HepG2 (cell line): ENCODE results near the gene RAD17. TPM values are rescaled to one million over a fixed set of nuclear protein-coding genes. Genes with fewer than 3 reads are reported as not detected.
A peak's percentile ranks its signal among the peaks of the same experiment; 100 is the strongest.

ENCODE experiments used
- ARID3A ChIP-seq: IDR thresholded peaks from 2 replicates; pipeline ENCODE4 v1.6.1; 2012; ENCODE audit warnings: low read depth, low read length, improper control_type of control experiment
- ATF7 ChIP-seq, 2 experiments: fragments of 450-650 bp in 1 of 2; sonication (generic) in 1 of 2; formaldehyde crosslinking in 1 of 2; IDR thresholded peaks; 2 replicates each; pipeline versions ENCODE4 v1.4.0 to v1.6.1; 2016 to 2020; ENCODE audit warnings: antibody characterized with exemption in 1 of 2, mild to moderate bottlenecking in 1 of 2, missing genetic modification reagents in 1 of 2
- CREB3 ChIP-seq: sonication (generic); formaldehyde crosslinking; IDR thresholded peaks from 2 replicates; pipeline ENCODE4 v1.5.0; 2020; ENCODE audit warnings: missing genetic modification reagents
- GABPA ChIP-seq, 2 experiments: IDR thresholded peaks; 2 replicates each; pipeline ENCODE4 v1.6.1; 2011 to 2016; ENCODE audit warnings: low read depth in 2 of 2, low read length in 1 of 2, missing biosample characterization in 1 of 2, missing genetic modification characterization in 1 of 2
- MAX ChIP-seq: IDR thresholded peaks from 2 replicates; pipeline ENCODE4 v1.6.1; 2012; ENCODE audit warnings: inconsistent platforms
- POLR2A ChIP-seq, 2 experiments: IDR thresholded peaks; 2 replicates each; pipeline ENCODE4 v1.6.1; 2011; ENCODE audit warnings: low read depth in 2 of 2, low read length in 2 of 2, mild to moderate bottlenecking in 1 of 2, moderate library complexity in 1 of 2; ENCODE audit not compliant: insufficient read depth in 1 of 2
- TMF1 ChIP-seq: sonication (generic); formaldehyde crosslinking; IDR thresholded peaks from 2 replicates; pipeline ENCODE4 v1.8.1; 2022; ENCODE audit warnings: low read depth, missing genetic modification reagents
- USF2 ChIP-seq, 2 experiments: sonication (generic) in 1 of 2; formaldehyde crosslinking in 1 of 2; IDR thresholded peaks; 2 replicates each; pipeline versions ENCODE4 v1.5.1 to v1.6.1; 2011 to 2020; ENCODE audit warnings: borderline replicate concordance in 1 of 2, low read depth in 1 of 2, low read length in 1 of 2, mild to moderate bottlenecking in 1 of 2, missing genetic modification reagents in 1 of 2, moderate library complexity in 1 of 2
- ZKSCAN5 ChIP-seq: sonication (generic); formaldehyde crosslinking; IDR thresholded peaks from 2 replicates; pipeline ENCODE4 v1.5.1; 2020; ENCODE audit warnings: mild to moderate bottlenecking, missing genetic modification reagents
- ZNF460 ChIP-seq: sonication (generic); formaldehyde crosslinking; IDR thresholded peaks from 2 replicates; pipeline ENCODE4 v1.5.1; 2020; ENCODE audit warnings: missing genetic modification reagents, mild to moderate bottlenecking, borderline replicate concordance
- ZNF609 ChIP-seq: sonication (generic); formaldehyde crosslinking; IDR thresholded peaks from 2 replicates; pipeline ENCODE4 v1.4.0; 2020; ENCODE audit warnings: mild to moderate bottlenecking, missing genetic modification reagents, borderline replicate concordance
- ZNF720 ChIP-seq: sonication (generic); formaldehyde crosslinking; IDR thresholded peaks from 2 replicates; pipeline ENCODE4 v1.4.0; 2020; ENCODE audit warnings: missing genetic modification reagents
- ZNF891 ChIP-seq: sonication (generic); formaldehyde crosslinking; IDR thresholded peaks from 2 replicates; pipeline ENCODE4 v1.5.0; 2020; ENCODE audit warnings: mild to moderate bottlenecking, missing genetic modification reagents
- polyA plus RNA-seq, 8 experiments: library from polyadenylated mRNA; depleted of rRNA in 3 of 8; stranded (reverse) in 7 of 8; unstranded in 1 of 8; fragments of >200 nt; fragmentation: Illumina TruSeq in 4 of 8; extraction: Trizol in 4 of 8; gene quantifications; 2 replicates each; pipeline versions ENCODE4 v1.2.1 to v1.2.3, GENCODE V29; 2011 to 2016; ENCODE audit warnings: low read depth in 4 of 8, missing spikeins in 1 of 8, mixed read lengths in 1 of 8; ENCODE audit not compliant: insufficient read depth in 1 of 8
- total RNA-seq, 5 experiments: library from RNA; depleted of rRNA; stranded (reverse); fragments of >200 nt; fragmentation: Illumina TruSeq; extraction: Trizol; gene quantifications; 2 replicates each; pipeline ENCODE4 v1.2.3, GENCODE V29; 2016; ENCODE audit warnings: low read depth in 1 of 5

Gene RAD17
- total and polyA plus RNA-seq, 2 of the 13 experiments (the other 11 are each of a cell fraction or from before 2014, with no cell fraction given) = 24.0 to 25.9 TPM

- TF ChIP-seq ARID3A (no peak), USF2 (IDR thresholded peaks at IDR 0.05; ENCODE audit: low read depth, low read length) (peak; percentile 57; the same call in 1 of the 2 replicates), USF2 (CRISPR knock-in tag; IDR thresholded peaks at IDR 0.05; ENCODE audit: borderline replicate concordance) (peak; percentile 86; the same call in 1 of the 2 replicates), ZNF609 (peak; percentile 69; the same call in 1 of the 2 replicates), GABPA (IDR thresholded peaks at IDR 0.05; ENCODE audit: low read depth, low read length) (peak; percentile 58; the same call in 1 of the 2 replicates), GABPA (CRISPR knock-in tag; IDR thresholded peaks at IDR 0.05; ENCODE audit: low read depth) (peak; percentile 68), ATF7 (IDR thresholded peaks at IDR 0.05) (no peak), ATF7 (CRISPR knock-in tag; IDR thresholded peaks at IDR 0.05) (no peak; the same call in 1 of the 2 replicates), MAX (peak; percentile 93), ZNF460 (peak; percentile 35; the same call in 1 of the 2 replicates), POLR2A (IDR thresholded peaks at IDR 0.05; ENCODE audit: insufficient read depth in 1 of 2, low read depth in 2 of 2, low read length in 2 of 2) (peak; percentile 85 to 88), TMF1 (CRISPR knock-in tag) (peak; percentile 54; the same call in 1 of the 2 replicates), ZNF720 (CRISPR knock-in tag) (no peak), ZNF891 (CRISPR knock-in tag) (peak; percentile 83), ZKSCAN5 (no peak), CREB3 (CRISPR knock-in tag) (0 out of 2 replicates have a peak, but pooled peaks have one; percentile 29)
Measured at GRCh38 chr5:69369340-69370121, at the start of gene RAD17, which contains the start of the genes AK6 and TAF9 (continued).
